T-helper 1 cell treated with Interleukin-12 subunit alpha and Interleukin-12 subunit beta and Interleukin-4 antibody, amounts not matched to agents 30 ng/mL and 1 ng/mL, for 36 hours (primary cell): ENCODE measurements around the gene FRAS1. TPM values are rescaled to one million over a fixed set of nuclear protein-coding genes. Genes with fewer than 3 reads are reported as not detected.
"Not testable (repeated sequence)": the region's sequence is repeated elsewhere in the genome, so short reads cannot be mapped to it uniquely, and the experiment has no call there.

Experiments
- intact Hi-C: fragments of 100-400 bp; cut with micrococcal nuclease; formaldehyde crosslinking; loops from one replicate; pipeline ENCODE4 v1.15.1; 2024
- total RNA-seq: library from RNA; stranded (reverse); gene quantifications from 2 replicates; pipeline ENCODE4 v1.2.3, GENCODE V29; 2022

The FRAS1 gene
- total RNA-seq, 1 donor from 2014 or later: not detected

- intact Hi-C loops: no loop called here
These were observed 366.7 kb downstream of the FRAS1 start for GRCh38 chr4:78423790-78424189.

- intact Hi-C loops: no loop called here
These were observed 367.3 kb downstream of the FRAS1 start for GRCh38 chr4:78424461-78424860.

GRCh38 chr4:78426972-78427371 is 369.8 kb downstream of the FRAS1 start:
- intact Hi-C loops: no loop called here

GRCh38 chr4:78428996-78429395 is 371.9 kb downstream of the FRAS1 start:
- intact Hi-C loops: no loop called here

GRCh38 chr4:78432896-78433295 is 375.8 kb downstream of the FRAS1 start:
- intact Hi-C loops: no loop called here

- intact Hi-C loops: no loop called here
These were observed 380.5 kb downstream of the FRAS1 start for GRCh38 chr4:78437608-78438088.

- intact Hi-C loops: no loop called here
These were observed 382.2 kb downstream of the FRAS1 start for GRCh38 chr4:78439328-78439727.

GRCh38 chr4:78441756-78442155 is 384.6 kb downstream of the FRAS1 start:
- intact Hi-C loops: no loop called here

- intact Hi-C loops: no loop called here
These were observed 389.5 kb downstream of the FRAS1 start for GRCh38 chr4:78446619-78447018.

GRCh38 chr4:78451407-78451806 is 394.3 kb downstream of the FRAS1 start:
- intact Hi-C loops: no loop called here

GRCh38 chr4:78454016-78454415 is 396.9 kb downstream of the FRAS1 start:
- intact Hi-C loops: no loop called here

GRCh38 chr4:78457751-78458150 is 400.6 kb downstream of the FRAS1 start:
- intact Hi-C loops: no loop called here

GRCh38 chr4:78459327-78459726 is 402.2 kb downstream of the FRAS1 start:
- intact Hi-C loops: no loop called here

- intact Hi-C loops: no loop called here
These were observed 403.2 kb downstream of the FRAS1 start for GRCh38 chr4:78460368-78460767.

GRCh38 chr4:78464265-78464664 is 407.1 kb downstream of the FRAS1 start:
- intact Hi-C loops: no loop called here

GRCh38 chr4:78467223-78467622 is 410.1 kb downstream of the FRAS1 start:
- intact Hi-C loops: not testable (repeated sequence)

GRCh38 chr4:78468272-78468671 is 411.1 kb downstream of the FRAS1 start:
- intact Hi-C loops: no loop called here

- intact Hi-C loops: no loop called here
These were observed 419.1 kb downstream of the FRAS1 start for GRCh38 chr4:78476108-78476704.

- intact Hi-C loops: no loop called here
These were observed 420.2 kb downstream of the FRAS1 start for GRCh38 chr4:78477276-78477675.

GRCh38 chr4:78478523-78478922 is 421.4 kb downstream of the FRAS1 start:
- intact Hi-C loops: no loop called here

GRCh38 chr4:78480286-78480685 is 423.2 kb downstream of the FRAS1 start:
- intact Hi-C loops: no loop called here

- intact Hi-C loops: no loop called here
These were observed 424.1 kb downstream of the FRAS1 start for GRCh38 chr4:78481180-78481579.

GRCh38 chr4:78482281-78482680 is 425.2 kb downstream of the FRAS1 start:
- intact Hi-C loops: no loop called here

- intact Hi-C loops: no loop called here
These were observed 426.7 kb downstream of the FRAS1 start for GRCh38 chr4:78483811-78484210.
